ENCODE results near the gene NT5C. TPM values are rescaled to one million over a fixed set of nuclear protein-coding genes. Genes with fewer than 3 reads are reported as not detected.

The NT5C gene
- 98.5 TPM for total RNA-seq

- Histone ChIP-seq H3K36me3 (peaks cover 0 to 6% of the 10 kb centered on the region in 2 donors), H3K4me1 (peaks cover 26% of the 10 kb centered on the region), H3K9me3 (no peaks in the 10 kb centered on the region), H3K4me3 (peak within 1 kb of the TSS; percentile 61 to 69), H3K27ac (peak within 1 kb of the TSS; percentile 73), H3K27me3 (no peaks in the 10 kb centered on the region)
- peak in 1 of 2 donors; percentile 44 for TF ChIP-seq POLR2AphosphoS5 (IDR thresholded peaks at IDR 0.05; ENCODE audit: insufficient read depth in 1 of 2, low read depth in 1 of 2)
- TF ChIP-seq CTCF (IDR thresholded peaks at IDR 0.05) = peak; percentile 11 to 53 (median 46)
- TF ChIP-seq POLR2A (IDR thresholded peaks at IDR 0.05) = peak in 1 of 2 donors; percentile 43
- no peak for DNase-seq (ENCODE audit: extremely low spot score in 2 of 2)
- intact Hi-C loops (cut with DNase I) = no loop called here
These were observed at the start of gene NT5C for GRCh38 chr17:75131278-75132017. Gene NT5C, minus strand, starts transcription at chr17:75131742. Its CDS starts 35 bp downstream, at chr17:75131707.

DNA sequence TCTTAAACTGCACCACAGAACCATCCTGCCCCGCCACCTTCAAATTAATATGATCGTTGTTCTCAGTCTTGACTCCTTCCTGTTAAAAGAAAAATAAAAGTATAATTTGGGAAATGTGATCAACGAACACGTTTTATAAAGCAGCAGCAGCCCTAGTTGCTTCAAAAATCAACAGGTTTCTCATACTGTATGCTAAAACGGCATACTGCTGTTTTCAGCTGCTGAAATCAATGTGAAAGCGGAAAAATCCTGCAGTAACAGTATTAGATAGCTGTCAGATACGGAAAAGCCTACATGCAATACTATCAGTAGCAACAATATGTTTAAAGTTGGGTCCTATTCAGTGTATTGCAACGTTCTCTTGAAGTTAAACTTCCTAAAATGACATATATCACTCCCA lies 49.6 kb upstream of the NT5C start:
- Histone ChIP-seq H3K27ac (peak overlapping the region; percentile 99), H3K4me3 (peak overlapping the region; percentile 86 to 94), H3K4me1 (peaks cover 27% of the 10 kb centered on the region), H3K36me3 (peaks cover 0 to 15% of the 10 kb centered on the region in 2 donors), H3K27me3 (no peaks in the 10 kb centered on the region), H3K9me3 (no peaks in the 10 kb centered on the region)
- intact Hi-C loops (cut with DNase I) = no loop called here
- no peak for TF ChIP-seq CTCF (IDR thresholded peaks at IDR 0.05)
- no peak for TF ChIP-seq POLR2AphosphoS5 (IDR thresholded peaks at IDR 0.05; ENCODE audit: insufficient read depth in 1 of 2, low read depth in 1 of 2)
- TF ChIP-seq POLR2A (IDR thresholded peaks at IDR 0.05) = no peak
- no peak for DNase-seq (ENCODE audit: extremely low spot score in 2 of 2)

GRCh38 chr17:75178453-75178852 lies 46.9 kb upstream of the NT5C start:
- Histone ChIP-seq H3K4me3 (no peak overlapping the region), H3K4me1 (peaks cover 44% of the 10 kb centered on the region), H3K36me3 (peaks cover 0 to 42% of the 10 kb centered on the region in 2 donors), H3K27ac (no peak overlapping the region), H3K9me3 (no peaks in the 10 kb centered on the region), H3K27me3 (no peaks in the 10 kb centered on the region)
- intact Hi-C loops (cut with DNase I) = no loop called here
- no peak for DNase-seq (ENCODE audit: extremely low spot score in 2 of 2)
- TF ChIP-seq POLR2AphosphoS5 (IDR thresholded peaks at IDR 0.05; ENCODE audit: insufficient read depth in 1 of 2, low read depth in 1 of 2) (no peak), POLR2A (IDR thresholded peaks at IDR 0.05) (no peak), CTCF (IDR thresholded peaks at IDR 0.05) (no peak)

DNA sequence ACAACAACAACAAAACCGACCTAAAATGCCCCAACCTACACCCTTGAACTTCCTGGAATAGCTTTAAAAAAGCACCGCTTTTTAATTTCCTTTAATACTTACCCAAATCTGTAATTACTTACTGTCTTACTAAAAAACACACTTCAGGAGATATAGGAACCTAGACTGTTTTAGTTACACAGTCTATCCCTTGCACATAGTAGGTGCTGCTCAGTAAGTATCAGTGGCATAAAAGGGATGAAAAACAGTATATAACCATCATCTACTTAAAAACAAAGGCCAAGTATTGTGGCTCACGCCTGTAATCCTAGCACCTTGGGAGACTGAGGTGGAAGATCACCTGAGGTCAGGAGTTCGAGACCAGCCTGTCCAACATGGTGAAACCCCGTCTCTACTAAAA lies 45.1 kb upstream of the NT5C start:
- no peak for DNase-seq (ENCODE audit: extremely low spot score in 2 of 2)
- Histone ChIP-seq H3K4me3 (no peak overlapping the region), H3K27ac (no peak overlapping the region), H3K4me1 (peaks cover 45% of the 10 kb centered on the region), H3K36me3 (peaks cover 0 to 58% of the 10 kb centered on the region in 2 donors), H3K9me3 (no peaks in the 10 kb centered on the region), H3K27me3 (no peaks in the 10 kb centered on the region)
- TF ChIP-seq CTCF (IDR thresholded peaks at IDR 0.05) (no peak), POLR2A (IDR thresholded peaks at IDR 0.05) (no peak), POLR2AphosphoS5 (IDR thresholded peaks at IDR 0.05; ENCODE audit: insufficient read depth in 1 of 2, low read depth in 1 of 2) (no peak)
- intact Hi-C loops (cut with DNase I) = no loop called here

DNA sequence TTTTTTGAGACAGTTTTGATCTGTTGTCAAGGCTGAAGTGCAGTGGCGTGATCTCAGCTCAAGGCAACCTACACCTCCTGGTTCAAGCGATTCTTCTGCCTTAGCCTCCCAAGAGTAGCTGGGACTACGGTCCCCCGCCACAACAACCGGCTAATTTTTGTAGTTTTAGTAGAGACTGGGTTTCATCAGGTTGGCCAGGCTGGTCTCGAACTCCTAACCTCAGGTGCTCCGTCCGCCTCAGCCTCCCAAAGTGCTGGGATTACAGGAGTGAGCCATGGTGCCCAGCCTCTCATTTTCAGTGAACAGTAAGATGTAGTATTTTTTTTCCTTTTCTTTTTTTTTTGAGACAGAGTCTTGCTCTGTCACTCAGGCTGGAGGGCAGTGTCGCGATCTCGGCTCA lies 43.5 kb upstream of the NT5C start:
- Histone ChIP-seq H3K27ac (no peak overlapping the region), H3K4me1 (peaks cover 35% of the 10 kb centered on the region), H3K27me3 (no peaks in the 10 kb centered on the region), H3K9me3 (no peaks in the 10 kb centered on the region), H3K4me3 (no peak overlapping the region), H3K36me3 (peaks cover 0 to 63% of the 10 kb centered on the region in 2 donors)
- DNase-seq (ENCODE audit: extremely low spot score in 2 of 2) = no peak
- intact Hi-C loops (cut with DNase I) = no loop called here
- TF ChIP-seq POLR2A (IDR thresholded peaks at IDR 0.05) (no peak), CTCF (IDR thresholded peaks at IDR 0.05) (no peak), POLR2AphosphoS5 (IDR thresholded peaks at IDR 0.05; ENCODE audit: insufficient read depth in 1 of 2, low read depth in 1 of 2) (no peak)
